HG03280 (cell line): ENCODE measurements around the gene KIF3C.
A peak's percentile ranks its signal among the peaks of the same experiment; 100 is the strongest.
"Not testable (repeated sequence)": the region's sequence is repeated elsewhere in the genome, so short reads cannot be mapped to it uniquely, and the experiment has no call there.

Experiments used
- ATAC-seq: cut with Tn5 transposase; IDR thresholded peaks from one replicate; pipeline ENCODE4 v1.9.1; 2021; ENCODE audit warnings: mild to moderate bottlenecking, moderate library complexity; ENCODE audit not compliant: unreplicated experiment

Gene KIF3C

GRCh38 chr2:25982273-25982967 lies at the start of gene KIF3C:
Gene KIF3C, minus strand, starts transcription at chr2:25982497. Its CDS starts 580 bp downstream, at chr2:25981917.
- ATAC-seq, result peak; percentile 89

- ATAC-seq, result not testable (repeated sequence)
These were observed 45.8 kb upstream of the KIF3C start for GRCh38 chr2:26028083-26028482.

GRCh38 chr2:26025509-26025908 lies 43.2 kb upstream of the KIF3C start:
- no peak for ATAC-seq

- ATAC-seq, result no peak
These were observed 42.0 kb upstream of the KIF3C start for GRCh38 chr2:26024260-26024659.

GRCh38 chr2:26020231-26020640 lies 37.9 kb upstream of the KIF3C start:
- ATAC-seq, result no peak

DNA sequence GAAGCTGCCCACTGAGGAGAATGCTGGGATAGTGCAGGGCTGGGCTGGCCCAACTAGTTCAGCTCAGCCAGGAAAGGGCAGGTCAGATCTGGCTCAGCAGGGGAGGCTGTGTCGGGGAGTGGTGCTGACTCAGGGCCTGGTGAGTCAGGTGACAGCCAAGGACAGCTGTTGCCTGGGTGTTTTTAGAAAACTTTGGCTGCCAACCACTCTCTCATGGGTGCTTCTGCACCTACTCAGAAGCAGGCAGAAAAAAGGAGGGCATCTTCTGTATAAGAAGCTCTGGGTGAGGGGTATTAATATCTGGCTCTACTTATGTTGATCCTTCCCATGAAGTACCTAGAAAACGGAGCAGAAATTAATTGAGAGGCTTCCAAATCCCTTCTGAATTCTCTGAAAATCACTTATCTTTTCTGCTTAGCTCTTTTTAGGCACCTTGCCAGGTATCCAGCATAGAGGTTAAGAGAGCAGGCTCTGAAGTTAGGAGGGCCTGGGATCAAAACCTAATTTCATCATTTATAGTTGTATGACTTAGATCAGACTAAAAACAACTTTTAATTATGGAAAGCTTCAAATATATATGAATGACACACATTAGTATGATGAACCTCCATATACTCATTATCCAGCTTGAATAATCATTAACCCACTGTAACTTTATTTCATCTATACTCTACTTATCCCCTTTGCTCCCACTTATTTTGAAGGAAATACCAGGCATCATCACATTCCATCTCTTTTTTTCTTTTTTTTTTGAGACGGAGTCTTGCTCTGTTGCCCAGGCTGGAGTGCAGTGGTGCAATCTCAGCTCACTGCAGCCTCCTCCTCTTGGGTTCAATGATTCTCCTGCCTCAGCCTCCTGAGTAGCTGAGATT lies 36.1 kb upstream of the KIF3C start:
- no peak for ATAC-seq

GRCh38 chr2:26017464-26018183 lies 35.3 kb upstream of the KIF3C start:
- ATAC-seq, result no peak

GRCh38 chr2:26016706-26017045 lies 34.4 kb upstream of the KIF3C start:
- ATAC-seq, result not testable (repeated sequence)

DNA sequence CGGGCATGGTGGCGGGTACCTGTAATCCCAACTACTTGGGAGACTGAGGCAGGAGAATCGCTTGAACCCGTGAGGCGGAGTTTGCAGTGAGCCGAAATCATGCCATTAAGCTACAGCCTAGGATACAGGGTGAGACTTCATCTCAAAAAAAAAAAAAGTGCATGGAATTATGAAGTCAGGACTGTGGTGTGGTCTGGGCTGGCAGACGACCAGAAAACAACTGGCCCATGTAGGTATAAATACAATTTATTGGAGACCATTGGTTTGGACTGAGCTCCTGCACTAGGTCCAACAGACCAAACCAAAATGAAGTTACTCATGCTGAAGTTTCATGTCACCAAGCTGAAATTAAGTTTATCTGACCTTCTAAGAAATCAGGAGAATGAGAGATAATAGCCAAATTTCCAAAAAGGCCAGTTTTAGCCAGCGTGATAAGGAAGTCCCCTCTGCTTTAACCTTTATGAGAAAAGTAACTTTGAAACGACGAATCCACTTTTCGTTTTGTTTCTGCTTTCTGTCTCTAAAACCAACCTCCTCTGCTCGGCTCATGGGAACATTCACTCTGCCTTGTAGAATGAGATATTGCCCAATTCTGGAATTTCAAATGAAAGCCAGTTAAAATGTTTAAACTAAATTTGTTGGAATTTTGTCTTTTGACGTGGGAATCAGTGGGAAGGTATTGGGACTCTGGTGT lies 33.9 kb upstream of the KIF3C start:
- ATAC-seq, result no peak

DNA sequence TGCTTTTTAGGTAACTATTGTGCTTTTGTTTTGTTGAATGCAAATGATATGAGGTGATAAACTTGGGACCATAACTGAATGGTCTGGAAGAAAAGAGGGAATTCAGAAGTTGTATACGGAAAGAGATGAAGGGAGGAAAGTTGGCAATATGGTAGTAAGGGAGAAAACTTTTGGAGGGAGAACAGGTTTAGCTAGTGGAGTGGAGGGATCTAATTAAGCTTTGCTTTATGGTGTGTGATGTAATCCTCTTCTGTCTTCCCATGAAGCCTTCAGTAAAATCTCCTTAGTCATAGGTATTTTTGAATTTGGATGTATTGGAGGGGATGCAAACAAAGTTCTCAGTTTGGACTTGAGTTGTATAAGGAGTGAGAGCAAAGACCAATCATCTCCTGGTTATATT lies 31.4 kb upstream of the KIF3C start:
- ATAC-seq, result no peak

GRCh38 chr2:26011990-26012856 lies 29.9 kb upstream of the KIF3C start:
- ATAC-seq, result no peak

- no peak for ATAC-seq
These were observed 29.3 kb upstream of the KIF3C start for GRCh38 chr2:26011609-26011989.

DNA sequence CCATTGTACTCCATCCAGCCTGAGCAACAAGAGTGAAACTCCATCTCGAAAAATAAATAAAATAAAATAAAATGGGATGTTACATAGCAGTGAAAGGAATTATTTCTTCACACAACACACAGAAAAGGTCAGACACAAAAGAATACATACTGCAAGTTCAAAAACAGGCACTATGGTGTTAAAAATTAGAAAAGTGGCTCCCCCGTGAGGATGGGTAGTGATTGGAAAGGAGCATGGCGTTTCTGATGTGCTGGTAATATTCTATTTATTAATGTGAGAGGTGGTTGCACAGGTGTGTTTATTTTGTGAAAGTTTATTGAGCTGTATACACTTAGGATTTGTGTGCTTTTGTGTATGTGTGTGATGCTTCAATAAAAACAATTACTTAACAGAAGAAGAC lies 28.6 kb upstream of the KIF3C start:
- no peak for ATAC-seq

DNA sequence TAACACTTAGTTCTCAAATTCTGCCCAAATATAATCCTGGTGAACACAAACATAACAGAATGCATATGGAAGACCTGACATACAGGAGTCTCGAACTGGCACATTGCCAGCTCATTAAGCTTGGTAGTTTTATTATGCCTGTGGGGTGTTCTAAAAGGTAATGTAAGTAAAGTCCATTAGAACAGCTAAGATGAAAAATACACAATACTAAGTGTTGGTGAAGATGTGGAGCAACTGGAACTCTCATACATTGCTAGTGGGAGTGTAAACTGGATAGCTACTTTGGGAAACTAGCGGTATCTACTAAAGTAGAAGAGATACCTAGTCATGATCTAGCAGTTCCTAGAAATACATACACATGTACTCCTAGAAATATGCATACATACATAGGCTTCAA lies 27.3 kb upstream of the KIF3C start:
- no peak for ATAC-seq

- ATAC-seq, result no peak
These were observed 26.7 kb upstream of the KIF3C start for GRCh38 chr2:26008851-26009566.

DNA sequence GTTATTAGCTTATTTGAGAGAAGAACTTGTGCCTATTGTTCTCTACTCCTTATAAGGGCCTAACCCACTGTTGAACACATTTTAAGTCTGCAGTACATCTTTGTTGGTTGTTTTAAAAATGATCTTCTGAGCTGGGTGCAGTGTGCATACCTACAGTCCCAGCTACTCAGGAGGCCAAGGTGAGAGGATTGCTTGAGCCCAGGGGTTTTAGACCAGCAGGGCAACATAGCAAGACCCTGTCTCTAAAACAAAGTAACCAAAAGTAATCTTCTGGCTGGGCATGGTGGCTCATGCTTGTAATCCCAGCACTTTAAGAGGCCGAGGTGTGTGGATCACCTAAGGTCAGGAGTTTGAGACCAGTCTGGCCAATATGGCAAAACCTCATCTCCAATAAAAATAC lies 25.8 kb upstream of the KIF3C start:
- ATAC-seq, result no peak

DNA sequence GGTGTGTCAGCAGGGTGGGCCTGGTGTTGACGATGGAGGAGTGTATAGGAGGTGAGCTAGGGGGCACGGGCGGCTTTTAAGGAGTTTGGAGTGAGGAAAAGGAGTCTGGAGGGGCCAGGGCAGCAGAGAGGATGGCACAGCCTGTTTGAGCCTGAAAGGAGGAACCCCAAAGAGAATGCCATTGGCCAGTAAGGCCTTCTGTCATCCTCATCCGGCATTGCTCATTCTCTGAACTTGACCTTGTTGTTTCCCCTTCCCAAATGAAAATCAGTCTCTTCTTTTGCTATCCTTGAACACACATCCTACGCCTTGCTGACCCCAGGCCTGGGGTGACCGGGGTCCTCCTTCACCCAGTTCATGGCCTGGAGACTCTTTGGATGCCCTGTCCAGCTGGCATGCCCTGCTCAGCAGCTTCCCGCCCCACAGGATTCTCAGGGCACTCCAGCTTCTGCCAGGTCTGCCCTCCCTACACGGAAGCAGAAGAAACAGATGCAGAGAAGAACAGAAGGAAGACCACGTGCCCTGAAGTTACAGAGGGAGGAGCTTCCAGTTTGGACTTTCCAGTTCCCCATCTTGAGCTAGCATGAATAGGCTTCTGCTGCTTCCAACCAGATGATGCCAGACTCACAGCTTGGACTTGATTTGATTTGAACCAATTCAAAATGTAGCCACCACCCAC lies 20.5 kb upstream of the KIF3C start:
- no peak for ATAC-seq

DNA sequence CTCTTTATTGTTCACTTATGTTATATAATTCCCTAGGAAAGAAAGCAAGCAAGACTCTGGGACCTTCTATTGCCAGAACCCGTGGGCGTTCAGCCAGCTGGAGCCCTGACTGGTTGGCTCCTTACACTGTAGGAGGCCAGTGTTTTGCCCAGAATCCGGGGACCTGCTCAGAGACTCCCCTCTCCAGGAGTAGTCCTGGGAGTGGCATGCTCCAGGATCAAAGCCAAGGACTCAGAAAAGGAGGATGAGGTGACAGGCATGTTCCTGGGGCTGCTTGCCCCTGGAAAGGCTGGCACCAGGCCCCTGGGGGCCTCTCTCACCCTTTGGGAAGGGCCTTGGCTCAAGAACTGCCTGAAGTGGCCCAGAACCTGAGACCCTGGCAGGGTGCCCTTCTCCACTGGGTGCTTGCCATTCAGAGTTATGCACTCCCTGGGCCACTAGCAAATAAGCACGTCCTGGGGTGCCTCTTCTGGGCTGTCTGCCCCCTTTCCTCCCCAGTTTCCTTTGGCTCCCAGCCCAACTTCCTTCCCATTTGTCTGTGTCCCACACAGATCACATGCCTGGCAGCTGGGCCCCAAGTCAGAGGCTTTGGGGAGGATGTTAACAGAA lies 19.6 kb upstream of the KIF3C start:
- no peak for ATAC-seq
